Ascending aorta (tissue), 2 donors: Measurements from ENCODE around the gene CPNE1. TPM values are rescaled to one million over a fixed set of nuclear protein-coding genes. Genes with fewer than 3 reads are reported as not detected.
A peak's percentile ranks its signal among the peaks of the same experiment; 100 is the strongest.
"Not testable (repeated sequence)": the region's sequence is repeated elsewhere in the genome, so short reads cannot be mapped to it uniquely, and the experiment has no call there.

ENCODE experiments used
- DNase-seq, 2 donors: peaks; one replicate each; pipeline ENCODE4 v3.0.0-alpha.2; 2019; ENCODE audit warnings: low spot score in 2 of 2
- H3K27ac ChIP-seq, 2 donors: fragments of 200-600 bp; sonication (generic); one replicate each; pipeline ENCODE4 v1.5.1; 2016 to 2017; ENCODE audit warnings: mild to moderate bottlenecking in 1 of 2
- H3K27me3 ChIP-seq: fragments of 200-600 bp; sonication (generic); one replicate; pipeline ENCODE4 v1.5.1; 2017
- H3K36me3 ChIP-seq, 2 donors: fragments of 200-600 bp; sonication (generic); one replicate each; pipeline ENCODE4 v1.5.1; 2016
- H3K4me1 ChIP-seq, 2 donors: fragments of 200-600 bp; sonication (generic); one replicate each; pipeline ENCODE4 v1.5.1; 2016 to 2017; ENCODE audit warnings: mild to moderate bottlenecking in 1 of 2
- H3K4me3 ChIP-seq, 2 donors: fragments of 200-600 bp; sonication (generic); one replicate each; pipeline ENCODE4 v1.5.1; 2016 to 2017; ENCODE audit warnings: mild to moderate bottlenecking in 1 of 2
- H3K9me3 ChIP-seq, 2 donors: fragments of 200-600 bp; sonication (generic); one replicate each; pipeline ENCODE4 v1.5.1; 2016
- intact Hi-C: fragments of 100-400 bp; cut with DNase I; formaldehyde crosslinking; loops from one replicate; pipeline ENCODE4 v1.15.1; 2023
- total RNA-seq: library from RNA; depleted of rRNA; stranded (reverse); fragments of >200 nt; gene quantifications from one replicate; pipeline ENCODE4 v1.1.0, GENCODE V29; 2016
- TF ChIP-seq, protein P1 (sequence below), 3 experiments: fragments of 200-600 bp in 2 of 3; fragments of 450-650 bp in 1 of 3; sonication (generic) in 2 of 3; IDR thresholded peaks; one replicate each; pipeline ENCODE4 v1.5.1; 2016 to 2019; ENCODE audit warnings: antibody characterized with exemption in 3 of 3, mild to moderate bottlenecking in 1 of 3, moderate library complexity in 1 of 3

The CPNE1 gene
- total RNA-seq, result 208 TPM

DNA sequence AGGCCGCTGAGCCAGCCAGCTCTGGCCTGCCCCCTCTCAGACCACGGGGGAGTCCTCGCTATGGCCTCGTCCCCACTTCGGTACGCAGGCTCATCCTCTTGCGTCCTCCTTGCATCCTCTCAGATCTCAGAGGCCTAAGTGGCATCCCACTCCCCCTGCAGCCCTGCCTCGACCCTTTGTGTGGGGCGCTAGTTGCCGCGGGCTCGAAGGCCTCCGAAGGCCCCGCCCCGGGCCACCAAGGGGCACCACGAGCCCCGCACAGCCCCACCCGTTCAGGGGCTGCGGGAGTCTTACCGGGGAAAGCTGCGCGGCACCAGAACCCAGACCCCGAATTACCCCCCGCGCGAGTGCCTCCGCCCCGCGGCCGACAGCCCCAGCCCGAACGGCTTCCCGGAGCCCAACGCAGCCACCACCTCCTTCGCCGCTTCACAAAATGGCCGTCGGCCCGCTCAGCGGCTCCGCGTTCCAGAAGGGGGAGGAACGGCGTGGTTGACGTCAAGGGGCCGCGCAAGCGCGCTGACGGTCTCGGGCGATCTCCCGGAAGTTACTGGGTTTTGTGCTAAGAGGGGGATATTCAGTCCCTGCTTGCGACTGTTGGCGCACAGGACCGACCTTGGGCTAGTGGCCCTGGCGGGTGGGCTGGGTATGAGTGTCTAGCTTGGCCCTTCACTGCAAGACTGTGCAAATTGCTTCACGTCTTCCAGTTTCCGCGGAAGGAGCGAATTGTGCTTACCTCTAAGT lies at the start of gene CPNE1, which contains the start of gene RBM12:
Gene CPNE1, minus strand, starts transcription at position 435 of the 741 bp plus-strand sequence. CDS start 31,977 bp downstream, outside the sequence.
Gene RBM12, minus strand, starts transcription at position 435 of the 741 bp plus-strand sequence. CDS start 9,578 bp downstream, outside the sequence.
- Histone ChIP-seq H3K27me3 (no peaks in the 10 kb centered on the region), H3K36me3 (peaks cover 8 to 14% of the 10 kb centered on the region in 2 donors), H3K27ac (peak within 1 kb of the TSS; percentile 97 to 98), H3K4me3 (peak within 1 kb of the TSS; percentile 91 to 96), H3K9me3 (no peaks in the 10 kb centered on the region), H3K4me1 (peaks cover 2 to 24% of the 10 kb centered on the region in 2 donors)
- intact Hi-C loops, result loop anchor here (1.0 to 5.0 kb wide), 5 partner anchors 34 to 122 kb away; partner anchors contain the start of genes ERGIC3, NFS1, RBM39 and ROMO1
- peak; percentile 61 to 95 for DNase-seq
- TF ChIP-seq, protein P1, sequence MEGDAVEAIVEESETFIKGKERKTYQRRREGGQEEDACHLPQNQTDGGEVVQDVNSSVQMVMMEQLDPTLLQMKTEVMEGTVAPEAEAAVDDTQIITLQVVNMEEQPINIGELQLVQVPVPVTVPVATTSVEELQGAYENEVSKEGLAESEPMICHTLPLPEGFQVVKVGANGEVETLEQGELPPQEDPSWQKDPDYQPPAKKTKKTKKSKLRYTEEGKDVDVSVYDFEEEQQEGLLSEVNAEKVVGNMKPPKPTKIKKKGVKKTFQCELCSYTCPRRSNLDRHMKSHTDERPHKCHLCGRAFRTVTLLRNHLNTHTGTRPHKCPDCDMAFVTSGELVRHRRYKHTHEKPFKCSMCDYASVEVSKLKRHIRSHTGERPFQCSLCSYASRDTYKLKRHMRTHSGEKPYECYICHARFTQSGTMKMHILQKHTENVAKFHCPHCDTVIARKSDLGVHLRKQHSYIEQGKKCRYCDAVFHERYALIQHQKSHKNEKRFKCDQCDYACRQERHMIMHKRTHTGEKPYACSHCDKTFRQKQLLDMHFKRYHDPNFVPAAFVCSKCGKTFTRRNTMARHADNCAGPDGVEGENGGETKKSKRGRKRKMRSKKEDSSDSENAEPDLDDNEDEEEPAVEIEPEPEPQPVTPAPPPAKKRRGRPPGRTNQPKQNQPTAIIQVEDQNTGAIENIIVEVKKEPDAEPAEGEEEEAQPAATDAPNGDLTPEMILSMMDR (IDR thresholded peaks at IDR 0.05), result peak in 2 of 3 experiments; percentile 7 to 14

DNA sequence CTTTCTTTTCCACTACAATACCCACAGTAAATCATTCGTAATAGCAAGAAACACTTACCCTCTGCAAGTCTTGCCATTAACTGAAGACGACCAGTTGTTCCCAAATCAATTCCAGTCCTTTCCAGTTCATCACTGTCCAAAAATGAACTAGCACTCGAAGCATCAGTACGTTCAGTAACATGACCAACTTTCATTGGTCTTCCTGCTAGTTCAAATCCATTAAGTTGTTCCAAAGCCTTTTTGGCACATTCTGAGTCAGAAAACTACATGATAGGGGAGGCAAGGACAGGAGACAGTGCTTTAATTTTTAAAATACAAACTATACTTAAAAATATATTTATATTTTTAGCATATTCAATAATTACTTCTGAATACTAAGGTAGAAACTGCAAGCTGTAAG lies 49.4 kb upstream of the CPNE1 start:
- H3K9me3 ChIP-seq, result no peaks in the 10 kb centered on the region
- intact Hi-C loops, result no loop called here
- TF ChIP-seq, protein P1 (IDR thresholded peaks at IDR 0.05), result no peak
- H3K4me3 ChIP-seq, result no peak overlapping the region
- no peaks in the 10 kb centered on the region for H3K27me3 ChIP-seq
- no peak overlapping the region for H3K27ac ChIP-seq
- DNase-seq, result no peak
- H3K4me1 ChIP-seq, result peaks cover 0 to 13% of the 10 kb centered on the region in 2 donors
- H3K36me3 ChIP-seq, result peaks cover 96 to 100% of the 10 kb centered on the region in 2 donors

DNA sequence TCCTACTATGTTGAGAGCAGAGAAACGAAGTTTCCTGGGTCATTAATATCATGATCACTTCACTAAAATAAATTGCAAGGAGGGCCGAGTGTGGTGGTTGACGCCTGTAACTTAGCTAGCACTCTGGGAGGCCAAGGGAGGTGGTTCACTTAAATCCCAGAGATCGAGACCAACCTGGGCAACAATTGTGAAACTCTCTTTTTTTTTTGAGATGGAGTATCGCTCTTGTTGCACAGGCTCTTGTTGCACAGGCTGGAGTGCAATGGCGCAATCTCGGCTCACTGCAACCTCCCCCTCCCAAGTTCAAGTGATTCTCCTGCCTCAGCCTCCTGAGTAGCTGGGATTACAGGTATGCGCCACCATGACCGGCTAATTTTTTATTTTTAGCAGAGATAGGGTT lies 48.4 kb upstream of the CPNE1 start:
- DNase-seq, H3K27me3 ChIP-seq, intact Hi-C loops, H3K4me3 ChIP-seq, H3K27ac ChIP-seq, H3K9me3 ChIP-seq: not testable (repeated sequence)
- Histone ChIP-seq H3K36me3 (peaks cover 88 to 98% of the 10 kb centered on the region in 2 donors), H3K4me1 (peaks cover 0 to 13% of the 10 kb centered on the region in 2 donors)

DNA sequence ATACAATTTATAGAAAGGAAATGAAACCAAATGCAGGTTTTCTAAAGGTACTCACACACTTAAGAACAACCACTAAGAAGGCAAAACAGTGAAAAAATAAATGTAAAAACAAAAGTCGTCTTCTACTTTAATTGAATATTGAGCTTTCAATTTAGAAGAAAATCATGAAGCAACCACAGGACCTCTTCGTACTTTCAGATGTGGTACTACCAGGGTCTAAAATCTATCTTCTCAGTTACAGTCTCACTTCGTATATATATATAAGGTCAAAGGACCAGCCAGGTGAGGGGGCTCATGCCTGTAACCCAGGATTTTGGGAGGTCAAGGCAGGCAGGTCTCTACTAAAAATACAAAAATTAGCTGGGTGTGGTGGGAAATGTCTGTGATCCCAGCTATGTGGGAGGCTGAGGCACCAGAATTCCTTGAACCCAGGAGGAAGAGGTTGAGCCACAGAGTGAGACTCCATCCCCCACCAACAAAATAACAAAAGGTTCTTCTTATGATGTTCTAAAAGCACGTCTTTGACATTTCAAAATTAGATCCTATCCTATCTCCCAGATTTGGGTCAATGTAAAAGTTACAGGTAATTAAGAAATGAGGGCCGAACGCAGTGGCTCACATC lies 47.0 kb upstream of the CPNE1 start:
- H3K36me3 ChIP-seq, result peaks cover 78 to 91% of the 10 kb centered on the region in 2 donors
- H3K9me3 ChIP-seq, result no peaks in the 10 kb centered on the region
- no peak overlapping the region for H3K27ac ChIP-seq
- H3K4me1 ChIP-seq, result peaks cover 0 to 13% of the 10 kb centered on the region in 2 donors
- no peak overlapping the region for H3K4me3 ChIP-seq
- TF ChIP-seq, protein P1 (IDR thresholded peaks at IDR 0.05), result no peak
- DNase-seq, result no peak
- intact Hi-C loops, result no loop called here
- H3K27me3 ChIP-seq, result no peaks in the 10 kb centered on the region

DNA sequence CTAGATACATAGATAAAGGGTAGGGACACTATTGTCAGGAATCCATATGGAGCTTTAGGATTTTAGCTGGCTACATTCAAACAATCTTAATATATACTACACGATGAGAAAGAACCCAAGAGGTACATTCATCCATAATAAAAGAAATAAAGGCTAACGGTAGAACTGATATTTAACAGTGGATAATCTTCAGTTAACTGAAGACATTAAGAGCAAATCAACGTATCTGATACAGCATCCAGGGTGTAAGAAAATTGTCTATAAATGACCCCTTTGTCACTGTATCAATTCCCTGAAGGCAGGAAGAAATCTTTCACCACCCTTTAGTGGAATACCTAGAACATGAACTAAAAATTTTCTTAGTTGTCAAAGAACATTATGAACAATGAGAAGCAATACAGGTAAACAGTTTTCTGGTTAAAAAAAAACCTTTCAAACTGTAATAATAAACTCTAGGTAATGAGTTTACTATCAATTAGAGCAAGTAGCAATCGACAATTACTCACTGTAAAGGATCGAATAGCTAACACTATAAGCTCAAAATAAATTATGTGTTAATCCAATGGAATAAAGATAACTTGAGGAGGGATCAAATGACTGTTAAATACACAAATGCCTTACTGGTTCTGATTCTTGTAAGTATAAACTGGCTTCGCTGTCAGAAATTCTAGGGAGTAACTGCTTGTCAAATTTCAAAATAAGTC lies 46.3 kb upstream of the CPNE1 start:
- H3K27me3 ChIP-seq, result no peaks in the 10 kb centered on the region
- peaks cover 78 to 91% of the 10 kb centered on the region in 2 donors for H3K36me3 ChIP-seq
- intact Hi-C loops, result no loop called here
- TF ChIP-seq, protein P1 (IDR thresholded peaks at IDR 0.05), result no peak
- H3K27ac ChIP-seq, result no peak overlapping the region
- peaks cover 0 to 13% of the 10 kb centered on the region in 2 donors for H3K4me1 ChIP-seq
- no peak for DNase-seq
- no peaks in the 10 kb centered on the region for H3K9me3 ChIP-seq
- H3K4me3 ChIP-seq, result no peak overlapping the region
